ENCODE data around the gene HPCA. TPM values are rescaled to one million over a fixed set of nuclear protein-coding genes. Genes with fewer than 3 reads are reported as not detected.

The HPCA gene
- total RNA-seq, 2 donors from 2014 or later: 0.98 TPM; not detected in 1

Other genes with a start within 250 kb of the HPCA start
- 10 to 100 TPM; 52.9 to 68.0 TPM for gene ZBTB8OS, start 235.9 kb upstream of the HPCA start, total RNA-seq
- 100 to 1,000 TPM; 237 to 326 TPM for gene RBBP4, start 235.3 kb upstream of the HPCA start, total RNA-seq
- gene SYNC, start 183.7 kb upstream of the HPCA start, total RNA-seq: not detected
- 100 to 1,000 TPM; 101 to 176 TPM for gene YARS1, start 69.1 kb upstream of the HPCA start, total RNA-seq
- 10 to 100 TPM; 42.7 to 48.1 TPM for gene S100PBP, start 68.8 kb upstream of the HPCA start, total RNA-seq
- gene FNDC5, start 15.6 kb upstream of the HPCA start, total RNA-seq: not detected
- gene TMEM54, start 14.9 kb downstream of the HPCA start, total RNA-seq: under 1 TPM; 0.37 to 0.80 TPM
- gene RNF19B, start 78.3 kb downstream of the HPCA start, total RNA-seq: 10 to 100 TPM; 32.2 to 65.6 TPM
- 100 to 1,000 TPM; 304 to 372 TPM for gene AK2, start 150.4 kb downstream of the HPCA start, total RNA-seq
- gene AZIN2, start 194.7 kb downstream of the HPCA start, total RNA-seq: 1 to 10 TPM; 3.4 to 3.7 TPM